GM18499 (cell line): ENCODE results near the gene TRPM1.

Source experiments
- ATAC-seq: cut with Tn5 transposase; IDR thresholded peaks from one replicate; pipeline ENCODE4 v1.9.1; 2021; ENCODE audit warnings: moderate number of reproducible peaks; ENCODE audit not compliant: insufficient read depth, unreplicated experiment

TRPM1 gene

GRCh38 chr15:31086344-31086743, 15.2 kb downstream of the TRPM1 start:
- no peak for ATAC-seq

GRCh38 chr15:31085359-31085758, 16.2 kb downstream of the TRPM1 start:
- ATAC-seq, result no peak

- ATAC-seq, result no peak
Observed at GRCh38 chr15:31084176-31084575, 17.3 kb downstream of the TRPM1 start.

GRCh38 chr15:31083370-31083780, 18.1 kb downstream of the TRPM1 start:
- ATAC-seq, result no peak

GRCh38 chr15:31082771-31083369, 18.7 kb downstream of the TRPM1 start:
- no peak for ATAC-seq

GRCh38 chr15:31081588-31082250, 19.8 kb downstream of the TRPM1 start:
- no peak for ATAC-seq

- ATAC-seq, result no peak
Observed at GRCh38 chr15:31081056-31081455, 20.5 kb downstream of the TRPM1 start.

- no peak for ATAC-seq
Observed at GRCh38 chr15:31080591-31081014, 20.9 kb downstream of the TRPM1 start.

- no peak for ATAC-seq
Observed at GRCh38 chr15:31079519-31079918, 22.0 kb downstream of the TRPM1 start.

GRCh38 chr15:31078471-31078870, 23.1 kb downstream of the TRPM1 start:
- ATAC-seq, result no peak

- ATAC-seq, result no peak
Observed at GRCh38 chr15:31077941-31078340, 23.6 kb downstream of the TRPM1 start.

- ATAC-seq, result no peak
Observed at GRCh38 chr15:31077181-31077580, 24.3 kb downstream of the TRPM1 start.

- no peak for ATAC-seq
Observed at GRCh38 chr15:31074321-31074720, 27.2 kb downstream of the TRPM1 start.

GRCh38 chr15:31070867-31071266, 30.7 kb downstream of the TRPM1 start:
- no peak for ATAC-seq

- ATAC-seq, result no peak
Observed at GRCh38 chr15:31069360-31070000, 32.0 kb downstream of the TRPM1 start.

- no peak for ATAC-seq
Observed at GRCh38 chr15:31067890-31068603, 33.5 kb downstream of the TRPM1 start.

- no peak for ATAC-seq
Observed at GRCh38 chr15:31065824-31066223, 35.7 kb downstream of the TRPM1 start.

- no peak for ATAC-seq
Observed at GRCh38 chr15:31062911-31063310, 38.6 kb downstream of the TRPM1 start.

- ATAC-seq, result no peak
Observed at GRCh38 chr15:31062310-31062847, 39.1 kb downstream of the TRPM1 start.

- no peak for ATAC-seq
Observed at GRCh38 chr15:31060429-31061140, 40.9 kb downstream of the TRPM1 start.
